GM12872 (cell line): Measurements from ENCODE around the gene TLCD4.
A peak's percentile ranks its signal among the peaks of the same experiment; 100 is the strongest.

Source experiments
- TF ChIP-seq, protein P1 (sequence below): IDR thresholded peaks from 3 replicates; pipeline ENCODE4 v1.5.1; 2011; ENCODE audit warnings: low read depth, mild to moderate bottlenecking, low read length, moderate library complexity; ENCODE audit not compliant: insufficient read depth

TLCD4 gene

GRCh38 chr1:95097426-95097825 lies 19.7 kb upstream of the TLCD4 start:
- TF ChIP-seq, protein P1, sequence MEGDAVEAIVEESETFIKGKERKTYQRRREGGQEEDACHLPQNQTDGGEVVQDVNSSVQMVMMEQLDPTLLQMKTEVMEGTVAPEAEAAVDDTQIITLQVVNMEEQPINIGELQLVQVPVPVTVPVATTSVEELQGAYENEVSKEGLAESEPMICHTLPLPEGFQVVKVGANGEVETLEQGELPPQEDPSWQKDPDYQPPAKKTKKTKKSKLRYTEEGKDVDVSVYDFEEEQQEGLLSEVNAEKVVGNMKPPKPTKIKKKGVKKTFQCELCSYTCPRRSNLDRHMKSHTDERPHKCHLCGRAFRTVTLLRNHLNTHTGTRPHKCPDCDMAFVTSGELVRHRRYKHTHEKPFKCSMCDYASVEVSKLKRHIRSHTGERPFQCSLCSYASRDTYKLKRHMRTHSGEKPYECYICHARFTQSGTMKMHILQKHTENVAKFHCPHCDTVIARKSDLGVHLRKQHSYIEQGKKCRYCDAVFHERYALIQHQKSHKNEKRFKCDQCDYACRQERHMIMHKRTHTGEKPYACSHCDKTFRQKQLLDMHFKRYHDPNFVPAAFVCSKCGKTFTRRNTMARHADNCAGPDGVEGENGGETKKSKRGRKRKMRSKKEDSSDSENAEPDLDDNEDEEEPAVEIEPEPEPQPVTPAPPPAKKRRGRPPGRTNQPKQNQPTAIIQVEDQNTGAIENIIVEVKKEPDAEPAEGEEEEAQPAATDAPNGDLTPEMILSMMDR, result no peak

DNA sequence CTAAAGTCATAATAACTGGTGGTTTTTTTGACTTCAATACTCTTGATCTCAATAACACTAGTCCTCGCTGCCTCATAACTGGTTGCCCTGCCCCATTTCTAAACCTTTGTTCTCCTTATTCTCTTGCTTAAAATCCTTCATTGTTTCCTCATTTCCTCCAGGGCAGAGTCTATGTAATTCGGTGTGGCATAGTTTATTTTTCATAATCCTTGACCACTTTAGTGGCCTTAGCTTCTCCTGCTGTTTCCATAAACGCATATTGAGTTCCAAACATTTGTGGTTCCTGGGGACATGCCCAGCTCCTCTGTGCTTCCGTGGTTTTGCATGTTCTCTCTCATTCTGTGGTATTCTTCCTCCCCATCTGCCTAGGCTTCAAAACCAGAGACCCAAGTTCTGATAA lies 19.0 kb upstream of the TLCD4 start:
- TF ChIP-seq, protein P1, result no peak

DNA sequence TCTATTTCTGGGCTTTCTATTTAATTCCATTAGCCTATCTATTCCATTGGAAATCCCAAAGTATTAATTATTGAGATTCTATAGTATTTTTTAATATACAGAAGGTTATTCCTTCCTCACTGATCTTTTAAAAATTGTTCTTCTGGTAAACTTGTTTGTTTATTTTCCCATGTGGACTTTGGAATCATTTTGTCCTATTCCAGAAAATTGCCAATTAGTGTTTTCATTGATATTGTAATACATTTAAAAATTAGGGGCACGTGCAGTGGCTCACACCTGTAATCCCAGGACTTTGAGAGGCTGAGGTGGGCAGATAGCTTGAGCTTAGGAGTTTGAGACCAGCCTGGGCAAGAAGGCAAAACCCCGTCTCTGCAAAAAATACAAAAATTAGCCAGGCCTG lies 8.4 kb upstream of the TLCD4 start:
- TF ChIP-seq, protein P1, result no peak

- TF ChIP-seq, protein P1, result no peak
These were observed 6.1 kb upstream of the TLCD4 start for GRCh38 chr1:95111014-95111413.

- TF ChIP-seq, protein P1, result no peak
These were observed 3.5 kb upstream of the TLCD4 start for GRCh38 chr1:95113684-95114083.

GRCh38 chr1:95115708-95116137 lies 1.4 kb upstream of the TLCD4 start:
- TF ChIP-seq, protein P1, result no peak

- TF ChIP-seq, protein P1, result peak; percentile 76
These were observed 462 bp upstream of the TLCD4 start for GRCh38 chr1:95116580-95117206.
